K562 (cell line): Measurements from ENCODE around the gene MYOG. TPM values are rescaled to one million over a fixed set of nuclear protein-coding genes. Genes with fewer than 3 reads are reported as not detected.

Experiments used
- ATAC-seq: fragments of 200-7000 bp; cut with Tn5 transposase; 3 replicates; pipeline ENCODE4 v1.9.1; 2020; ENCODE audit warnings: moderate library complexity
- BruUV-seq: library from RNA; stranded (reverse); fragments of 400-500 nt; replicated peaks from 2 replicates; lab custom pipeline; 2021; lab: Mats Ljungman, UMichigan
- CTCF ChIA-PET: fragments of 300-600 bp; formaldehyde crosslinking; extraction: SDS; loops from one replicate; lab custom pipeline; 2021; ENCODE audit warnings: low intra/inter-chr PET ratio; lab: Yijun Ruan, JAX
- POLR2A ChIA-PET: fragments of 300-600, 350-650 bp; sonication (Branson Sonifier 250); formaldehyde crosslinking; extraction: SDS; loops from one replicate; lab custom pipeline; 2021; ENCODE audit warnings: antibody characterized with exemption, inconsistent platforms; lab: Yijun Ruan, JAX
- DNase-seq, 4 experiments: peaks; one replicate each; pipeline versions ENCODE4 v3.0.0 to v3.0.0-alpha.2; 2011 to 2018; ENCODE audit warnings: low spot score in 3 of 4, mixed read lengths in 3 of 4; ENCODE audit errors: extremely low read depth in 1 of 4
- FAIRE-seq: peaks from 2 replicates; lab custom pipeline; 2011; peaks lifted over from hg19 to GRCh38; lab: Jason Lieb, UNC
- H2AFZ ChIP-seq: 2 replicates; pipeline ENCODE4 v1.6.0; 2011; ENCODE audit warnings: low read depth, low read length, control low read depth, inconsistent platforms
- H3K27ac ChIP-seq: fragments of 200-600 bp; 3 replicates; pipeline ENCODE4 v1.8.0; 2011; ENCODE audit warnings: low read depth, mild to moderate bottlenecking, control low read depth, inconsistent platforms, low read length, moderate library complexity, mixed read lengths; ENCODE audit errors: extremely low read depth
- H3K27me3 ChIP-seq, 2 experiments: fragments of 300-600 bp in 1 of 2; 2 replicates in 1 of 2; 3 replicates in 1 of 2; pipeline versions ENCODE4 v1.6.0 to v1.8.0; 2011; ENCODE audit warnings: inconsistent platforms in 2 of 2, low read length in 2 of 2, mild to moderate bottlenecking in 1 of 2, mixed read lengths in 1 of 2, moderate library complexity in 1 of 2; ENCODE audit not compliant: control insufficient read depth in 2 of 2, insufficient read depth in 2 of 2
- H3K36me3 ChIP-seq: fragments of 300-600 bp; 3 replicates; pipeline ENCODE4 v1.8.0; 2011; ENCODE audit warnings: mild to moderate bottlenecking, low read length, inconsistent platforms; ENCODE audit not compliant: control insufficient read depth, insufficient read depth
- H3K4me1 ChIP-seq, 2 experiments: fragments of 200-600 bp in 1 of 2; replicated peaks in 1 of 2; 2 replicates in 1 of 2; 3 replicates in 1 of 2; pipeline versions ENCODE4 v1.5.1 to v1.8.0; 2011; ENCODE audit warnings: inconsistent platforms in 2 of 2, low read length in 2 of 2, mild to moderate bottlenecking in 1 of 2, mixed read lengths in 1 of 2, moderate library complexity in 1 of 2; ENCODE audit not compliant: control insufficient read depth in 2 of 2, insufficient read depth in 2 of 2
- H3K4me2 ChIP-seq: 2 replicates; pipeline ENCODE4 v1.6.1; 2011; ENCODE audit warnings: low read length, control low read depth, inconsistent platforms, mixed read lengths; ENCODE audit not compliant: insufficient read depth
- H3K4me3 ChIP-seq: fragments of 200-600 bp; sonication (generic), shearing (Covaris generic); 2 replicates; pipeline ENCODE4 v1.5.1; 2016; ENCODE audit warnings: control low read depth, inconsistent platforms
- H3K79me2 ChIP-seq: fragments of 200-600 bp; 3 replicates; pipeline ENCODE4 v1.8.0; 2011; ENCODE audit warnings: low read length, inconsistent platforms; ENCODE audit not compliant: control insufficient read depth, insufficient read depth
- H3K9ac ChIP-seq, 2 experiments: 2 replicates each; pipeline versions ENCODE4 v1.6.0 to v1.6.1; 2011; ENCODE audit warnings: low read depth in 2 of 2, low read length in 2 of 2, control low read depth in 1 of 2, inconsistent platforms in 1 of 2, mild to moderate bottlenecking in 1 of 2, mixed read lengths in 1 of 2; ENCODE audit not compliant: insufficient read depth in 1 of 2
- H3K9me1 ChIP-seq: one replicate; pipeline ENCODE4 v1.6.0; 2011; ENCODE audit warnings: inconsistent platforms, mild to moderate bottlenecking, low read length, moderate library complexity; ENCODE audit not compliant: control insufficient read depth, insufficient read depth
- H3K9me3 ChIP-seq: replicated peaks from 2 replicates; pipeline ENCODE4 v1.5.1; 2011; ENCODE audit warnings: low read depth, low read length, inconsistent platforms; ENCODE audit not compliant: control insufficient read depth, insufficient read depth
- H4K20me1 ChIP-seq: replicated peaks from 2 replicates; pipeline ENCODE4 v1.6.1; 2011; ENCODE audit warnings: low read length, inconsistent platforms, mixed read lengths; ENCODE audit not compliant: control insufficient read depth, insufficient read depth
- MCM2 ChIP-seq: fragments of 450-650 bp; IDR thresholded peaks from 2 replicates; pipeline ENCODE4 v1.6.1; 2017; ENCODE audit warnings: low read depth, mild to moderate bottlenecking
- POLR2H ChIP-seq: IDR thresholded peaks from 2 replicates; pipeline ENCODE4 v1.6.1; 2016; ENCODE audit warnings: missing genetic modification characterization, low read depth, mild to moderate bottlenecking, control low read depth, missing compliant biosample characterization, moderate library complexity
- ZNF644 ChIP-seq: fragments of 200-800 bp; sonication (Bioruptor generic); IDR thresholded peaks from 2 replicates; pipeline ENCODE4 v1.6.1; 2016; ENCODE audit warnings: low read depth, missing genetic modification characterization, missing compliant biosample characterization
- WGBS: fragments of 100-300 bp; shearing (Covaris generic); methylation state at CpG from one replicate; pipeline ENCODE4 v1.1.6; 2016; ENCODE audit warnings: low coverage, mixed read lengths; ENCODE audit not compliant: insufficient coverage; ENCODE audit errors: missing lambda C conversion rate; 5-methylcytosine and 5-hydroxymethylcytosine counted together
- in situ Hi-C: fragments of 300-500 bp; cut with MboI; formaldehyde crosslinking; loops from 4 replicates; pipeline ENCODE4 v1.15.0; 2018; ENCODE audit warnings: inconsistent platforms, mixed read lengths
- intact Hi-C: fragments of 100-400 bp; cut with micrococcal nuclease; formaldehyde crosslinking; loops from 2 replicates; pipeline ENCODE4 v1.14.2; 2022
- polyA plus RNA-seq, 8 experiments: library from polyadenylated mRNA; depleted of rRNA in 4 of 8; stranded (reverse) in 5 of 8; unstranded in 3 of 8; fragments of >200 nt; fragmentation: Nextera tagmentation in 2 of 8; fragmentation: Illumina TruSeq in 1 of 8; extraction: Ambion mirVana in 2 of 8; extraction: Trizol in 1 of 8; gene quantifications; 2 replicates each; pipeline versions ENCODE4 v1.2.1 to v1.2.3, GENCODE V29; 2011 to 2014; ENCODE audit warnings: inconsistent platforms in 1 of 8, missing spikeins in 1 of 8
- total RNA-seq, 7 experiments: library from RNA; depleted of rRNA in 6 of 7; stranded (reverse); fragments of >200 nt in 6 of 7; fragmentation: Illumina TruSeq in 2 of 7; extraction: Trizol in 2 of 7; gene quantifications; 2 replicates each; pipeline versions ENCODE4 v1.2.1 to v1.2.3, GENCODE V29; 2011 to 2021; ENCODE audit warnings: low replicate concordance in 1 of 7
- TF ChIP-seq, protein P1 (sequence below): sonication (generic); formaldehyde crosslinking; IDR thresholded peaks from 2 replicates; pipeline ENCODE4 v1.8.0; 2022; ENCODE audit warnings: mild to moderate bottlenecking, low read depth, missing genetic modification reagents

Gene MYOG
- total and polyA plus RNA-seq, 9 of the 15 experiments (the other 6 are each of a cell fraction or from before 2014, with no cell fraction given) = not detected

DNA sequence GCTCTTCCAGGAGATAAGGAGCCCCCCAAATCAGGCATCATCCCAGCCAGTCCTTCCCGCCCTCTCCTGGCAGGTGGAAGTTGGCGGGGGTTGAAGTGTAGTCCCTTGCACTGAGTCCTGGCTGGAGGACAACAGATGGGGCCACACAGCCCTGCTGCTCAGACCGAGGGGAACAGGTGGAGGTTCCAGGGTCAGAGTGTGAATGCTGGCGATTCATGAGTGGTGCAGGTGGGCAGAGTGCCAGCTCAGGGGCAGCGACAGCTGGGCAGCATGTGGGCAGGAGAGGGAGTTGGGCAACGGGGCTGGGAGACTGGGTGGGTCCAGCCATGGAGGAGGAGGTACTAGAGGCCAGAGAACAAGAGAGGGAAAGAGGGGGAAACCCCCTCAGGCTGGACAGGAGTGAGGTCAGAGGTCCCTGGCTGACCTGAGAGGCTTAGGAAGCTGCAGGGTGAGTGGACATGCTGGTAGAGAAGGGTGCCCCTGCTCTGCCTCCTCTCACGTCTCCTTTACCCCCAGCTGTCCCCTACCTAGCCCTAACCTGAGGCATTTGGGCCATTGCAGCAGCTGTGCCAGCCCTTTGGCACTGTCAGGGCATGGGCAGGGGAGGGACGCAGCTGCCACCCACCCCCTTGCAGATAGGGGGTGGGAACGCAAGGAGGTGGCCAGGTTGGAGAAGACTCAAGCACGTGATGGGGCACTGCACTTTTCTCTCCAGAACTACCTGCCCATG lies 30.4 kb upstream of the MYOG start:
- H3K79me2 ChIP-seq = no peaks in the 10 kb centered on the region
- no peaks in the 10 kb centered on the region for H3K36me3 ChIP-seq
- no peak overlapping the region for H2AFZ ChIP-seq
- DNase-seq (no peak), ATAC-seq (no peak), FAIRE-seq (no peak)
- BruUV-seq = no TSS peak
- intact Hi-C loops (loop anchor here (5.0 kb wide), 2 partner anchors 79 to 151 kb away; no protein-coding TSS in a partner anchor), in situ Hi-C loops (no loop called here)
- peaks cover 15 to 44% of the 10 kb centered on the region in 2 experiments; a peak in 4 of 5 replicates for H3K27me3 ChIP-seq
- ChIA-PET CTCF (interaction anchor here (0.5 to 4.3 kb wide), 4 partner anchors 31 to 1209 kb away, joined by 3 to 27 read pairs (median 8); no protein-coding TSS in a partner anchor), POLR2A (interaction anchor here (0.6 kb wide), 2 partner anchors 14 to 1801 kb away, joined by 3 read pairs; no protein-coding TSS in a partner anchor)
- H3K4me3 ChIP-seq = no peak overlapping the region
- H3K4me1 ChIP-seq = peaks cover 0 to 5% of the 10 kb centered on the region in 2 experiments; a peak in 1 of 5 replicates
- 0% methylated on average over 10 of the region's 10 CpGs for WGBS
- H3K9ac ChIP-seq = no peak overlapping the region
- TF ChIP-seq, protein P1, sequence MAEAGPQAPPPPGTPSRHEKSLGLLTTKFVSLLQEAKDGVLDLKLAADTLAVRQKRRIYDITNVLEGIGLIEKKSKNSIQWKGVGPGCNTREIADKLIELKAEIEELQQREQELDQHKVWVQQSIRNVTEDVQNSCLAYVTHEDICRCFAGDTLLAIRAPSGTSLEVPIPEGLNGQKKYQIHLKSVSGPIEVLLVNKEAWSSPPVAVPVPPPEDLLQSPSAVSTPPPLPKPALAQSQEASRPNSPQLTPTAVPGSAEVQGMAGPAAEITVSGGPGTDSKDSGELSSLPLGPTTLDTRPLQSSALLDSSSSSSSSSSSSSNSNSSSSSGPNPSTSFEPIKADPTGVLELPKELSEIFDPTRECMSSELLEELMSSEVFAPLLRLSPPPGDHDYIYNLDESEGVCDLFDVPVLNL = peak; percentile 41; the same call in 1 of the 2 replicates
- TF ChIP-seq ZNF644 (tag) (no peak), POLR2H (tag) (no peak), MCM2 (no peak)
- no peak overlapping the region for H3K27ac ChIP-seq
- peaks cover 3% of the 10 kb centered on the region for H3K9me1 ChIP-seq
- H4K20me1 ChIP-seq = no peaks in the 10 kb centered on the region; the same call in 1 of the 2 replicates
- H3K4me2 ChIP-seq = no peak overlapping the region
- no peaks in the 10 kb centered on the region for H3K9me3 ChIP-seq
